Measurements from ENCODE around the gene ZNRF2.

The ZNRF2 gene

GRCh38 chr7:30312178-30312577 lies 27.8 kb downstream of the ZNRF2 start:
- Mint-ChIP-seq H3K27me3 (no peaks in the 10 kb centered on the region), H3K36me3 (ENCODE audit: low read depth) (peaks cover 4% of the 10 kb centered on the region), H3K4me1 (ENCODE audit: low read depth) (peaks cover 62% of the 10 kb centered on the region), H3K27ac (peak overlapping the region; percentile 12), H3K9me3 (peaks cover 3% of the 10 kb centered on the region), H3K4me3 (no peak overlapping the region)

- Mint-ChIP-seq H3K4me1 (ENCODE audit: low read depth) (peaks cover 61% of the 10 kb centered on the region), H3K27me3 (no peaks in the 10 kb centered on the region)
These were observed 29.0 kb downstream of the ZNRF2 start for GRCh38 chr7:30313348-30313747.

GRCh38 chr7:30313793-30314192 lies 29.4 kb downstream of the ZNRF2 start:
- no peaks in the 10 kb centered on the region for H3K9me3 Mint-ChIP-seq
- H3K27ac Mint-ChIP-seq: no peak overlapping the region
- no peaks in the 10 kb centered on the region for H3K27me3 Mint-ChIP-seq
- H3K4me1 Mint-ChIP-seq (ENCODE audit: low read depth): peaks cover 62% of the 10 kb centered on the region
- no peak overlapping the region for H3K4me3 Mint-ChIP-seq
- H3K36me3 Mint-ChIP-seq (ENCODE audit: low read depth): no peaks in the 10 kb centered on the region

More at GRCh38 chr7:30313348-30313747, 29.0 kb downstream of the ZNRF2 start:
- Mint-ChIP-seq H3K36me3 (ENCODE audit: low read depth) (peaks cover under 1% of the 10 kb centered on the region), H3K9me3 (no peaks in the 10 kb centered on the region), H3K27ac (no peak overlapping the region), H3K4me3 (no peak overlapping the region)

- H3K27ac Mint-ChIP-seq: peak overlapping the region; percentile 32
- peaks cover 63% of the 10 kb centered on the region for H3K4me1 Mint-ChIP-seq (ENCODE audit: low read depth)
- no peak overlapping the region for H3K4me3 Mint-ChIP-seq
- no peaks in the 10 kb centered on the region for H3K9me3 Mint-ChIP-seq
- no peaks in the 10 kb centered on the region for H3K27me3 Mint-ChIP-seq
- H3K36me3 Mint-ChIP-seq (ENCODE audit: low read depth): no peaks in the 10 kb centered on the region
These were observed 31.2 kb downstream of the ZNRF2 start for GRCh38 chr7:30315589-30315988.

- no peak overlapping the region for H3K27ac Mint-ChIP-seq
- H3K9me3 Mint-ChIP-seq: no peaks in the 10 kb centered on the region
- H3K36me3 Mint-ChIP-seq (ENCODE audit: low read depth): peaks cover 5% of the 10 kb centered on the region
- no peaks in the 10 kb centered on the region for H3K27me3 Mint-ChIP-seq
- peak overlapping the region; percentile 3 for H3K4me3 Mint-ChIP-seq
- H3K4me1 Mint-ChIP-seq (ENCODE audit: low read depth): peaks cover 78% of the 10 kb centered on the region
These were observed 36.0 kb downstream of the ZNRF2 start for GRCh38 chr7:30320392-30320791.

- Mint-ChIP-seq H3K36me3 (ENCODE audit: low read depth) (peaks cover 10% of the 10 kb centered on the region), H3K4me3 (peak overlapping the region; percentile 86), H3K9me3 (no peaks in the 10 kb centered on the region), H3K4me1 (ENCODE audit: low read depth) (peaks cover 74% of the 10 kb centered on the region), H3K27ac (peak overlapping the region; percentile 96), H3K27me3 (no peaks in the 10 kb centered on the region)
These were observed 36.9 kb downstream of the ZNRF2 start for GRCh38 chr7:30321089-30321881.

GRCh38 chr7:30321882-30322192 lies 37.4 kb downstream of the ZNRF2 start:
- Mint-ChIP-seq H3K4me1 (ENCODE audit: low read depth) (peaks cover 72% of the 10 kb centered on the region), H3K9me3 (no peaks in the 10 kb centered on the region), H3K4me3 (peak overlapping the region; percentile 86)

GRCh38 chr7:30322271-30323005 lies 38.0 kb downstream of the ZNRF2 start:
- Mint-ChIP-seq H3K4me3 (peak overlapping the region; percentile 86), H3K27ac (peak overlapping the region; percentile 96), H3K4me1 (ENCODE audit: low read depth) (peaks cover 71% of the 10 kb centered on the region), H3K36me3 (ENCODE audit: low read depth) (peaks cover 18% of the 10 kb centered on the region), H3K27me3 (no peaks in the 10 kb centered on the region), H3K9me3 (no peaks in the 10 kb centered on the region)

More at GRCh38 chr7:30321882-30322192, 37.4 kb downstream of the ZNRF2 start:
- Mint-ChIP-seq H3K27me3 (no peaks in the 10 kb centered on the region), H3K36me3 (ENCODE audit: low read depth) (peaks cover 16% of the 10 kb centered on the region), H3K27ac (peak overlapping the region; percentile 96)

- H3K36me3 Mint-ChIP-seq (ENCODE audit: low read depth): peaks cover 18% of the 10 kb centered on the region
- H3K27me3 Mint-ChIP-seq: no peaks in the 10 kb centered on the region
- H3K9me3 Mint-ChIP-seq: no peaks in the 10 kb centered on the region
- peaks cover 70% of the 10 kb centered on the region for H3K4me1 Mint-ChIP-seq (ENCODE audit: low read depth)
- peak overlapping the region; percentile 86 for H3K4me3 Mint-ChIP-seq
- H3K27ac Mint-ChIP-seq: peak overlapping the region; percentile 96
These were observed 38.6 kb downstream of the ZNRF2 start for GRCh38 chr7:30323006-30323355.

- Mint-ChIP-seq H3K4me1 (ENCODE audit: low read depth) (peaks cover 69% of the 10 kb centered on the region), H3K4me3 (no peak overlapping the region), H3K36me3 (ENCODE audit: low read depth) (peaks cover 22% of the 10 kb centered on the region), H3K9me3 (peaks cover 8% of the 10 kb centered on the region), H3K27ac (no peak overlapping the region), H3K27me3 (no peaks in the 10 kb centered on the region)
These were observed 43.4 kb downstream of the ZNRF2 start for GRCh38 chr7:30327813-30328212.

- Mint-ChIP-seq H3K36me3 (ENCODE audit: low read depth) (peaks cover 22% of the 10 kb centered on the region), H3K4me3 (no peak overlapping the region), H3K4me1 (ENCODE audit: low read depth) (peaks cover 64% of the 10 kb centered on the region), H3K27ac (no peak overlapping the region), H3K9me3 (peaks cover 8% of the 10 kb centered on the region), H3K27me3 (no peaks in the 10 kb centered on the region)
These were observed 44.0 kb downstream of the ZNRF2 start for GRCh38 chr7:30328381-30328780.

GRCh38 chr7:30329716-30330115 lies 45.3 kb downstream of the ZNRF2 start:
- no peak overlapping the region for H3K4me3 Mint-ChIP-seq
- peaks cover 18% of the 10 kb centered on the region for H3K36me3 Mint-ChIP-seq (ENCODE audit: low read depth)
- H3K27me3 Mint-ChIP-seq: no peaks in the 10 kb centered on the region
- H3K27ac Mint-ChIP-seq: no peak overlapping the region
- peaks cover 69% of the 10 kb centered on the region for H3K4me1 Mint-ChIP-seq (ENCODE audit: low read depth)
- peaks cover 8% of the 10 kb centered on the region for H3K9me3 Mint-ChIP-seq

GRCh38 chr7:30330134-30331111 lies 46.0 kb downstream of the ZNRF2 start:
- peak overlapping the region; percentile 80 for H3K4me3 Mint-ChIP-seq
- peaks cover 67% of the 10 kb centered on the region for H3K4me1 Mint-ChIP-seq (ENCODE audit: low read depth)
- H3K27me3 Mint-ChIP-seq: no peaks in the 10 kb centered on the region
- H3K9me3 Mint-ChIP-seq: peaks cover 8% of the 10 kb centered on the region
- peak overlapping the region; percentile 77 for H3K27ac Mint-ChIP-seq
- H3K36me3 Mint-ChIP-seq (ENCODE audit: low read depth): peaks cover 16% of the 10 kb centered on the region

- H3K4me1 Mint-ChIP-seq (ENCODE audit: low read depth): peaks cover 74% of the 10 kb centered on the region
- H3K27ac Mint-ChIP-seq: peak overlapping the region; percentile 77
- peak overlapping the region; percentile 10 for H3K4me3 Mint-ChIP-seq
- H3K36me3 Mint-ChIP-seq (ENCODE audit: low read depth): peaks cover 11% of the 10 kb centered on the region
- H3K9me3 Mint-ChIP-seq: peaks cover 8% of the 10 kb centered on the region
- H3K27me3 Mint-ChIP-seq: no peaks in the 10 kb centered on the region
These were observed 46.9 kb downstream of the ZNRF2 start for GRCh38 chr7:30331338-30331737.
